ENCODE measurements around the gene ANKRD44. TPM values are rescaled to one million over a fixed set of nuclear protein-coding genes. Genes with fewer than 3 reads are reported as not detected.

ANKRD44 gene
- total RNA-seq, 1 experiment from 2014 or later: 7.8 TPM

- ChIA-PET CTCF (no interaction called here), POLR2A (no interaction called here)
- no peaks in the 10 kb centered on the region for H3K4me1 ChIP-seq (ENCODE audit: control insufficient read depth, insufficient read depth, low read length)
- no peaks in the 10 kb centered on the region for H3K36me3 ChIP-seq (ENCODE audit: control insufficient read depth, insufficient read depth, low read length)
- ATAC-seq (no peak), DNase-seq (ENCODE audit: low read depth, low spot score) (no peak)
- no peaks in the 10 kb centered on the region for H3K9me3 ChIP-seq (ENCODE audit: control insufficient read depth, insufficient read depth, low read depth, low read length)
- H3K27ac ChIP-seq (ENCODE audit: low read length): no peak overlapping the region
- BruUV-seq (replicated peaks): no TSS peak
- in situ Hi-C loops (cut with HindIII; ENCODE audit: low pct_unique_long_range_greater_than_20kb, low sequenced_read_pairs) (no loop called here), intact Hi-C loops (cut with micrococcal nuclease; ENCODE audit: unreplicated experiment) (no loop called here)
- H3K4me3 ChIP-seq (ENCODE audit: low read depth in 2 of 2, low read length in 2 of 2): no peak overlapping the region
- TF ChIP-seq POLR2AphosphoS5 (IDR thresholded peaks at IDR 0.05; ENCODE audit: low read depth, low read length) (no peak), CTCF (IDR thresholded peaks at IDR 0.05) (no peak), REST (IDR thresholded peaks at IDR 0.05; ENCODE audit: insufficient read depth in 1 of 2, low read depth in 2 of 2, low read length in 1 of 2) (no peak), TCF7L2 (IDR thresholded peaks at IDR 0.05; ENCODE audit: low read depth, low read length) (no peak), SIN3A (IDR thresholded peaks at IDR 0.05; ENCODE audit: borderline replicate concordance, insufficient read depth, low read depth, low read length) (no peak)
- H3K27me3 ChIP-seq (ENCODE audit: control insufficient read depth, insufficient read depth, low read length): no peaks in the 10 kb centered on the region
Measured at GRCh38 chr2:197140045-197140444, 170.5 kb downstream of the ANKRD44 start.

- H3K9me3 ChIP-seq (ENCODE audit: control insufficient read depth, insufficient read depth, low read depth, low read length): no peaks in the 10 kb centered on the region
- no peak overlapping the region for H3K4me3 ChIP-seq (ENCODE audit: low read depth in 2 of 2, low read length in 2 of 2)
- no peaks in the 10 kb centered on the region for H3K4me1 ChIP-seq (ENCODE audit: control insufficient read depth, insufficient read depth, low read length)
- H3K27me3 ChIP-seq (ENCODE audit: control insufficient read depth, insufficient read depth, low read length): no peaks in the 10 kb centered on the region
- ChIA-PET CTCF (no interaction called here), POLR2A (no interaction called here)
- TF ChIP-seq REST (IDR thresholded peaks at IDR 0.05; ENCODE audit: insufficient read depth in 1 of 2, low read depth in 2 of 2, low read length in 1 of 2) (no peak), POLR2AphosphoS5 (IDR thresholded peaks at IDR 0.05; ENCODE audit: low read depth, low read length) (no peak), CTCF (IDR thresholded peaks at IDR 0.05) (no peak), SIN3A (IDR thresholded peaks at IDR 0.05; ENCODE audit: borderline replicate concordance, insufficient read depth, low read depth, low read length) (no peak), TCF7L2 (IDR thresholded peaks at IDR 0.05; ENCODE audit: low read depth, low read length) (no peak)
- H3K27ac ChIP-seq (ENCODE audit: low read length): no peak overlapping the region
- intact Hi-C loops (cut with micrococcal nuclease; ENCODE audit: unreplicated experiment): no loop called here
- H3K36me3 ChIP-seq (ENCODE audit: control insufficient read depth, insufficient read depth, low read length): no peaks in the 10 kb centered on the region
- no TSS peak for BruUV-seq (replicated peaks)
- no peak for DNase-seq (ENCODE audit: low read depth, low spot score)
- in situ Hi-C loops (cut with HindIII; ENCODE audit: low pct_unique_long_range_greater_than_20kb, low sequenced_read_pairs): no loop called here
- ATAC-seq: no peak
Measured at GRCh38 chr2:197138506-197138905, 172.1 kb downstream of the ANKRD44 start.
